ENCODE measurements around the gene AMD1. TPM values are rescaled to one million over a fixed set of nuclear protein-coding genes. Genes with fewer than 3 reads are reported as not detected.
"Not testable (repeated sequence)": the region's sequence is repeated elsewhere in the genome, so short reads cannot be mapped to it uniquely, and the experiment has no call there.

AMD1 gene
- total RNA-seq (2014; rRNA removed; shearing (Covaris generic)) = 95.2 and 123 TPM in 2 replicates

- peak; percentile 98 for DNase-seq (ENCODE audit: low read depth)
These were observed at the start of gene AMD1 for GRCh38 chr6:110873981-110874879. Gene AMD1 (plus strand): TSS chr6:110874785. CDS start chr6:110875106, 321 bp downstream.

- DNase-seq (ENCODE audit: low read depth) = no peak
These were observed 48.1 kb upstream of the AMD1 start for GRCh38 chr6:110826236-110827129.

GRCh38 chr6:110828396-110828795 lies 46.2 kb upstream of the AMD1 start:
- DNase-seq (ENCODE audit: low read depth) = no peak

- DNase-seq (ENCODE audit: low read depth) = no peak
These were observed 43.2 kb upstream of the AMD1 start for GRCh38 chr6:110831405-110831804.

GRCh38 chr6:110833831-110834230 lies 40.8 kb upstream of the AMD1 start:
- DNase-seq (ENCODE audit: low read depth) = no peak

- DNase-seq (ENCODE audit: low read depth) = not testable (repeated sequence)
These were observed 38.8 kb upstream of the AMD1 start for GRCh38 chr6:110835751-110836150.

- no peak for DNase-seq (ENCODE audit: low read depth)
These were observed 33.3 kb upstream of the AMD1 start for GRCh38 chr6:110841266-110841665.

- DNase-seq (ENCODE audit: low read depth) = no peak
These were observed 24.8 kb upstream of the AMD1 start for GRCh38 chr6:110849781-110850180.

- DNase-seq (ENCODE audit: low read depth) = no peak
These were observed 21.8 kb upstream of the AMD1 start for GRCh38 chr6:110852773-110853172.

GRCh38 chr6:110853754-110854477 lies 20.7 kb upstream of the AMD1 start:
- DNase-seq (ENCODE audit: low read depth) = no peak

- no peak for DNase-seq (ENCODE audit: low read depth)
These were observed 18.3 kb upstream of the AMD1 start for GRCh38 chr6:110856296-110856695.

- no peak for DNase-seq (ENCODE audit: low read depth)
These were observed 16.6 kb upstream of the AMD1 start for GRCh38 chr6:110858016-110858415.

- no peak for DNase-seq (ENCODE audit: low read depth)
These were observed 15.9 kb upstream of the AMD1 start for GRCh38 chr6:110858562-110859214.

- no peak for DNase-seq (ENCODE audit: low read depth)
These were observed 15.2 kb upstream of the AMD1 start for GRCh38 chr6:110859335-110859792.

GRCh38 chr6:110864824-110865223 lies 9.8 kb upstream of the AMD1 start:
- DNase-seq (ENCODE audit: low read depth) = no peak

GRCh38 chr6:110874880-110875547 lies 429 bp downstream of the AMD1 start:
- DNase-seq (ENCODE audit: low read depth) = peak; percentile 31

- DNase-seq (ENCODE audit: low read depth) = peak; percentile 52
These were observed 1.1 kb downstream of the AMD1 start for GRCh38 chr6:110875548-110876169.

- DNase-seq (ENCODE audit: low read depth) = peak; percentile 92
These were observed 1.7 kb downstream of the AMD1 start for GRCh38 chr6:110876170-110876773.

GRCh38 chr6:110876806-110877564 lies 2.4 kb downstream of the AMD1 start:
- no peak for DNase-seq (ENCODE audit: low read depth)
